Choroid plexus epithelial cell (primary cell): ENCODE measurements around the gene MESD.
A peak's percentile ranks its signal among the peaks of the same experiment; 100 is the strongest.

Experiments
- DNase-seq: peaks from one replicate; pipeline ENCODE4 v3.0.0-alpha.2; 2010; ENCODE audit warnings: low read depth
- H3K4me3 ChIP-seq: 2 replicates; pipeline ENCODE4 v1.5.1; 2011; ENCODE audit warnings: low read depth, mild to moderate bottlenecking, control low read depth, low read length, moderate library complexity
- CTCF ChIP-seq: conservative IDR thresholded peaks from 2 replicates; pipeline ENCODE4 v1.5.1; 2011; ENCODE audit warnings: low read depth, mild to moderate bottlenecking, control low read depth, inconsistent platforms, low read length, moderate library complexity

Gene MESD

DNA sequence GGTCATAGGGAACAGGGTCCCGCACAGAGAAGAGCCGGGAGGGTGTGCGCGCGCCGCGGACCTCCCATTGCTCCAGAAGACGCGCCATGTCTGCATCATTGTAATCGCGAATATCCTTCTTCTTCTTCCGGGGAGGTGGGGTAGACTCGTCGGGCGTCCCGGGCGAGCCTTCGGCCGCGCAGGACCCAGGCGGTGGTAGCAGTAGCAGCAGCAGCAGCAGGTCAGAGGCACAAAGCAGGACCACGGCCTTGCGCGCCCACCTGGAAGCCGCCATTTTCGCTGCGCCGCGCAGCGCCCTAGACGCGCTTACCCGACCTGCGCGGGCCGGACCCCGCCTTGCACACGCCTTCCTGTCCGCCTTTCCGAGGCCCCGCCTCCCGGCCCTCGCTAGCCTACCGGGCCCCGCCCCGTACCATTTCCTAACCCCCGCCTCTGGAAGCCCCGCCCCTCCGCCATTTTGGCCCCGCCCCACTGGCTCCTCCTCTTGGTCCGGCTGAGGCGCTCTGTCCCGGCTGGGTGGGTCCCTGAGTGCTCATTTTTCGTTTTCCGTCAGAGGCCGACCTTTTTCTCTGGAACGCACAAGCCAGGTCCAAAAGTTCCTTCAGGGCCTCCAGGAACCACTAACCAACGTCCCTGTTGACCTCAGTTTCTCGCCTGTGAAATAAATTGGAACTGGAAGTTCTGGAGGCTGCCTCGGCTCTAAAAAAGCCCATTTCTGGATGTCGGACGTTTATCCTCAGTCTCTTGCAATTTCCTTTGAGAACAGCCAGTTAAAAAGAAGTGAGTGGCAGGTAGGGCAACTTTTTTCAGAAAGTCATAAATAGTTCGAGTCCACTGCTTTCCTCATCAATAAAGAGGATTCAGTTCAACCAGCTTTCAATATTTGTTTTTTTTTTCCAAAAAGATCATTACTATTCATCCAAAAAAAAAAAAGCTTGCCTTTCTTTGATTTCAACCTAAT lies at the start of gene MESD:
TSS of gene MESD (minus strand) at position 302 of the 961 bp plus-strand sequence. CDS start at position 274, 28 bp downstream.
- peak; percentile 97 for DNase-seq
- no peak for TF ChIP-seq CTCF
- peak within 1 kb of the TSS; percentile 97 for H3K4me3 ChIP-seq

DNA sequence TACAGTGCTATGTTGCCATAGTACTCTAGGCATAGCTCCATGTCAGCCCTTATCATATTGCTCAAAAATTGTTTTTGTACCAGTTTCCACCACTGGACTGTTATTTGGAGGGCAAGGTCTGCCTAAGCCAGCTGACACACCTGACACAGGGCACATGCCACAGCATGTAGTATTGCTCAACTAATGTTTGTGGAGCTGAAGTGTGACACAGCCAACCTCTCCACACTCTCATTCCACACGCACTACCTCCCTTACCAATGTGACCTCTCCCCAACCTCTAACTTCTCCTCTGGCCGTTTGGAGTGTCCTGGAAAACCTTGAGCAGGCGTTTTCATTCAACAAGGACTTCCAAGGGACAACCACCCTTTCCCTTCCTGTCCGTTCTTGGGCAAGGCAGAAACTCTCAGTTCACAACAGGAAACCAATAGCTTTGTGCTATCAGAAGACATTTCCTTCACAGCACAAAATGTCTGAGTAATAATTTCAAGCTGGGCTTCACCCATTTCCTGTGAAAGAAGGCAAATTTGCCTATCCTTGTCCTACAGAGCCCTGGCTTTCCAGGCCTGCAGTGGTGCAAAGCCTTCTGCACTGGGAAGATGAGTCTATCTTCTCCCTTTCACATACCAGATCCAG lies 49.5 kb upstream of the MESD start:
- no peak for TF ChIP-seq CTCF

DNA sequence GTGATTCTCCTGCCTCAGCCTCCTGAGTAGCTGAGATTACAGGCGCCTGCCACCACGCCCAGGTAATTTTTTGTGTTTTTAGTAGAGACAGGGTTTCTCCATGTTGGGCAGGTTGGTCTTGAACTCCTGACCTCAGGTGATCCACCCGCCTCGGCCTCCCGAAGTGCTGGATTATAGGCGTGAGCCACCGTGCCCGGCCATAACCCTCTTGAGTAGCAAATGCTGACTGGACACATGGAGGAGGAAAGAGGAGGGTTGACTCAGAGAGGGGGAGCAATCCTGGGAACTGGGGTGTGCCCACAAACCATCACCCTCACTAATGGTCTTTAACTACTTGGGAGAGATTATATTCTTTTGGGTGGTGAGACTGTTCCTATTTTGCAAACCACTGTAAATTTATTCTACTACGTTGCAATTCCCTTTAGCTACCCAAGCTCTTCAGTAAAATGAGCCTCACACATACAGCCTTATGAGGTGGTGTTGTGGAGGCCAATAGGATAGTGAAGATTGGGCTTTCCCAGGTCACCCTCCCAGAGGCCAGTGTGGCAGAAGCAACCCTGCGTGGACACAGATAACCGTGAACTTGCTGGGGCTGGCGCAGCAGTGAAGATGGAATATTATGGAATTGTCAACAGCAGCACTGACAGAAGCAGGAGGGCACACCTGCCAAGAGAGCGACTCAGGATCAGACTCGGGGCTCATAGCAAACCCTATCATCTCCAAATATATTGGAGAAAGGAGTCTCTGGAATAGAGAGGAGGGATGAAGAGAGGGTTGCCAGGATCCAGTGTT lies 48.5 kb upstream of the MESD start:
- no peak overlapping the region for H3K4me3 ChIP-seq
- no peak for TF ChIP-seq CTCF
- DNase-seq: no peak

More for the DNA sequence above, 49.5 kb upstream of the MESD start:
- no peak for DNase-seq
- H3K4me3 ChIP-seq: no peak overlapping the region

GRCh38 chr15:81033508-81033907 lies 43.9 kb upstream of the MESD start:
- DNase-seq: no peak
- no peak overlapping the region for H3K4me3 ChIP-seq
- no peak for TF ChIP-seq CTCF

- TF ChIP-seq CTCF: no peak
- no peak for DNase-seq
- H3K4me3 ChIP-seq: no peak overlapping the region
These were observed 43.2 kb upstream of the MESD start for GRCh38 chr15:81032818-81033217.

GRCh38 chr15:81032355-81032754 lies 42.7 kb upstream of the MESD start:
- no peak overlapping the region for H3K4me3 ChIP-seq
- no peak for TF ChIP-seq CTCF
- DNase-seq: no peak
